ENCODE results near the gene MAP4K1.

MAP4K1 gene

DNA sequence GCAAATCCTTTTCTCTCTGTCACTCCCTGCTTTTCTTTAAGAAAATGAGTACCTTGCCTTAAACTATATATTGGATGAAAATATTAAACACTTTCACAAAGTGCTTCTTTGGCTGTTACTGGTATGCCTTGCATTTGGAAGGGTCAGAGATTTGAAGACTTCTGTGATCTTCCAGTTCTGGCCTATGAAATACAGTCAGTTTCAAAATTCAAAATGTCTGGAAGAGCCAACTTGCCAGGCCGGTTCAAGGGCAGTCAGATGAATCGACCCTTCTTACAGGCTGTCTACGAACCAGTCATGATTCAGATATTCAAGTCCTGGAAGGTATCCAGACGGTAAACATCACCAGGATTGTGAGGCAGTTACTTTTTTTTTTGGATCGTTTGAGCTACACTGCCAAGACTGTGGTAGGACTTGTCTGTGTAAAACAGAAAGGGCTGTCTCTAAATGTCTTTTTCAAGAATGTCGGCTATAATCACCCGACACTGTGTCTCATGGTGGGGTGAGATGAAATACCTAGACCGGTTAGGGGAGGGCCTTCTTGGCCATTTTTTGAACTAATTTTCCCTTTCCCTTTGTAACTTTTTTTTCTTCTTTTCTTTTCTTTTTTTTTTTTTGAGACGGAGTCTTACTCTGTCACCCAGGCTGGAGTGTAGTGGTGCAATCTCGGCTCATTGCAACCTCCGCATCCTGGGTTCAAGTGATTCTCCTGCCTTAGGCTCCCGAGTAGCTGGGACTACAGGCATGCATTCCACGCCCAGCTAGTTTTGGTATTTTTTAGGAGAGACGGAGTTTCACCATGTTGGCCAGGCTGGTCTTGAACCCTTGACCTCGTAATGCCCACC lies 40.9 kb upstream of the MAP4K1 start:
- DNase-seq (ENCODE audit: low read depth): peak; percentile 99
- peak overlapping the region; percentile 33 for H3K4me3 ChIP-seq (ENCODE audit: low read length)

DNA sequence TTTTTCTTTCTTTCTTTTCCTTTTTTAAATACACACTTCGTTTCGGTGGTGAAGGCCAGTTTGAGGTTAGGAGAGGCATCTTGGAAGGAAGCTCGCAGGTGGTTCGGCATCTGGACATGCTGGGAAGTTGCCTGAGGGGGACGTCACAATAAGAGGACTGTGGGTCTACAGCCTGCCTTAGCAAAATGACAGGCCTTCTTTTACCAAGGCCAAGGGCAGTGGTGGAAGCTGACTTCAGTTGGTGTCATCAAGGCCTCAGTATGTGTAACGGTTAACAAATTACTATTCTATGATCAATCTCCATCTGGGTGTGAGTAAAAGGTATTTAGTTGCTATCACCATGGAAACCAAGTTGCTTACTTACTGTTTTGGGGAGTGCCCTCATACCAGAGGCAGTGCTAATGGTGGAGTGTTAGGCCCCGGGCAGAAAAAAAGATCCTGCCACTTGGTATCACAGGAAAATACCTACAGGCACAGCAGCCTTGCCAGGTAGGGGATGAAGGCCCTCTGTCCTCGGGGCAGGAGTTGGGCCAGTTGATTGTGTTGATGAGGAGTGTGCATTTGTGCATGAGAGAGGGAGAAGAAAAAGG lies 40.0 kb upstream of the MAP4K1 start:
- H3K4me3 ChIP-seq (ENCODE audit: low read length): peak overlapping the region; percentile 14
- DNase-seq (ENCODE audit: low read depth): peak; percentile 98
- TF ChIP-seq, protein P1, sequence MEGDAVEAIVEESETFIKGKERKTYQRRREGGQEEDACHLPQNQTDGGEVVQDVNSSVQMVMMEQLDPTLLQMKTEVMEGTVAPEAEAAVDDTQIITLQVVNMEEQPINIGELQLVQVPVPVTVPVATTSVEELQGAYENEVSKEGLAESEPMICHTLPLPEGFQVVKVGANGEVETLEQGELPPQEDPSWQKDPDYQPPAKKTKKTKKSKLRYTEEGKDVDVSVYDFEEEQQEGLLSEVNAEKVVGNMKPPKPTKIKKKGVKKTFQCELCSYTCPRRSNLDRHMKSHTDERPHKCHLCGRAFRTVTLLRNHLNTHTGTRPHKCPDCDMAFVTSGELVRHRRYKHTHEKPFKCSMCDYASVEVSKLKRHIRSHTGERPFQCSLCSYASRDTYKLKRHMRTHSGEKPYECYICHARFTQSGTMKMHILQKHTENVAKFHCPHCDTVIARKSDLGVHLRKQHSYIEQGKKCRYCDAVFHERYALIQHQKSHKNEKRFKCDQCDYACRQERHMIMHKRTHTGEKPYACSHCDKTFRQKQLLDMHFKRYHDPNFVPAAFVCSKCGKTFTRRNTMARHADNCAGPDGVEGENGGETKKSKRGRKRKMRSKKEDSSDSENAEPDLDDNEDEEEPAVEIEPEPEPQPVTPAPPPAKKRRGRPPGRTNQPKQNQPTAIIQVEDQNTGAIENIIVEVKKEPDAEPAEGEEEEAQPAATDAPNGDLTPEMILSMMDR (IDR thresholded peaks at IDR 0.05; ENCODE audit: insufficient read depth, low read depth, low read length, missing control alignments): no peak

More for the DNA sequence above, 40.9 kb upstream of the MAP4K1 start:
- TF ChIP-seq, protein P1 (IDR thresholded peaks at IDR 0.05; ENCODE audit: insufficient read depth, low read depth, low read length, missing control alignments): no peak

DNA sequence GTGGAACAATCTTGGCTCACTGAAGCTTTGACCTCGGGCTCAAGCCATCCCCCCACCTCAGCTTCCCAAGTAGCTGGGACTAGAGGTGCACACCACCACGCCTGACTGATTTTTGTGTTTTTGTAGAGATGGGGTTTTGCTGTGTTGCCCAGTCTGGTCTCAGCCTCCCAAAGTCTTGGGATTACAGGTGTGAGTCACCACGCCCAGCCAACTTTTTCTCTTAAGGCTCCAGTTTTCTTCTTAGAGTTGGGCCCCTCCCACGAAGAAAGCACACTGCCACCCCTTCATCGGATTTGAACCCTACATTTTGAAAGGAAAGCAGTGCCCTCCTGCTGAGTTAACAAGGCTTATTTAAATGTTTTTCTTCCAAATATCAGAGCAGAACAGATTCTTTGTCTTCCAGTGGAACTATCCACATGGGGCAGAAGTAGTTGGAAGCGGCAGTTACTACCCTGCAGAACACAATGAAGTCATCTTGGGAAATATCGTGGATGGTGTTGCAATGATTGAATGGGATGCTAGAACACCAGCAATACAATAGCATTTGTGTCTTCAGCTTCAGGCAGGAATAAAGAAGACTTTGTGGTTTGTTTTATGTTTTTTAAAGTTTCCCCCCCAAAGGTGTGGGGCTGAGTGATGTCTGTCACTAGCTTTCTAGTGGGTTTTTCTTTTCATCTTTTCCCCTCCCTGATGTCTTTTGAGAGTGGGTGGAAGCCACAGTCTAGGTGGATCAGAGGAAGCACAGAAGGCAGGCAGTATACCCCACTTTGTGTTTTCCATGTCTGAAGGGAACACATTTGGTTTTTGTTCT lies 38.6 kb upstream of the MAP4K1 start:
- no peak overlapping the region for H3K4me3 ChIP-seq (ENCODE audit: low read length)
- TF ChIP-seq, protein P1 (IDR thresholded peaks at IDR 0.05; ENCODE audit: insufficient read depth, low read depth, low read length, missing control alignments): no peak
- peak; percentile 86 for DNase-seq (ENCODE audit: low read depth)

DNA sequence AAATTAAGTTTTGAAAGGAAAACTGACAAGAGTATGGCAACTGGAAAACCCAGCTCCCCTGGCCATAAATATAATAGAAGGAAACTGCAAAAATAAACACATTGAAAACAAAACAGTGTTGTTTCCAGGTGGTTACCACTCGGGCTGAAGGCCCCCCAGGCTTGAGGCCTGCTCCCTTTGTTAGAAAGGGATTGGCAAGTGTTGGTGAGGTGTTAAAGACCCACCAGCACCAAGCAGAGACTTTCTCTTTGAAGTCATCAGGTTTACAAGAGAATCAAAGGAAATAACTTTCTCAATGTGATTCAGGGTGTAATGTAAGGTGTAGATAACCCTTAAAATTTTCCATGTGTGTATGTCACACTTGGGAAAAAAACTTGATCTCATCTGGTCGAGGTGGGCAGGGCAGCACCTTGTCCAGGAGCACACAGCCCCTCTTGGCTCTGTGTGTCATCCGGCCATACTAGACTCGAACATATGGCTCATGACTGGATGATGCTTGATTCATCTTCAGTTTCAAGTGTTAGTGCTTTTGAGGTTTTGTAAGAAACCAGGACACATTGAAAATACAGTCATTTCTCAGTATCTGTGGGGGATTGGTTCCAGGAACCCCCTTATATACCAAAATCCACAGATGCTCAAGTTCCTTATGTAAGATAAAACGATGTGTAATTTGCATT lies 37.5 kb upstream of the MAP4K1 start:
- TF ChIP-seq, protein P1 (IDR thresholded peaks at IDR 0.05; ENCODE audit: insufficient read depth, low read depth, low read length, missing control alignments): no peak
- no peak for DNase-seq (ENCODE audit: low read depth)
- no peak overlapping the region for H3K4me3 ChIP-seq (ENCODE audit: low read length)

DNA sequence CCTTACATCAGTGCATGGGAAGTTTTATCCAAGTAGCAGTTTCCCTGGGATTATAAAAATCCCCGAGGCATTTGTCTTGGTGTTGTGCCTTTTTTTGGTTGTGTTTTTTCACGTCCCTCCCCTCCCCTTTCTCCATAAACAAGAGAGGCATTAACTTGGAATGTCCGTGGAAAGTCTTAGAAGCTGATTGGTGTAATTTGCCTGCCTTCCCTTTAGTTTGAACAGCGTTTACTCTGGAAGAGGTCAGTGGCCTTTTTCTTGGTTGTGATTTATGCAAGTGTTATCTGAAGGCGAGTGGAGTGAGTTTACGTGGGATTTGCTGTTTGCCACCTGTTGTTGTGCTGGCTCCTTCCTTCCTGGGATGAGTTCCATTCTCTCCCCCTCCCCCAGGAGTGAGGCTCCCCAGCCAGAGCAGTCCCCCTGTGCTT lies 36.9 kb upstream of the MAP4K1 start:
- TF ChIP-seq, protein P1 (IDR thresholded peaks at IDR 0.05; ENCODE audit: insufficient read depth, low read depth, low read length, missing control alignments): no peak
- DNase-seq (ENCODE audit: low read depth): no peak
- no peak overlapping the region for H3K4me3 ChIP-seq (ENCODE audit: low read length)

DNA sequence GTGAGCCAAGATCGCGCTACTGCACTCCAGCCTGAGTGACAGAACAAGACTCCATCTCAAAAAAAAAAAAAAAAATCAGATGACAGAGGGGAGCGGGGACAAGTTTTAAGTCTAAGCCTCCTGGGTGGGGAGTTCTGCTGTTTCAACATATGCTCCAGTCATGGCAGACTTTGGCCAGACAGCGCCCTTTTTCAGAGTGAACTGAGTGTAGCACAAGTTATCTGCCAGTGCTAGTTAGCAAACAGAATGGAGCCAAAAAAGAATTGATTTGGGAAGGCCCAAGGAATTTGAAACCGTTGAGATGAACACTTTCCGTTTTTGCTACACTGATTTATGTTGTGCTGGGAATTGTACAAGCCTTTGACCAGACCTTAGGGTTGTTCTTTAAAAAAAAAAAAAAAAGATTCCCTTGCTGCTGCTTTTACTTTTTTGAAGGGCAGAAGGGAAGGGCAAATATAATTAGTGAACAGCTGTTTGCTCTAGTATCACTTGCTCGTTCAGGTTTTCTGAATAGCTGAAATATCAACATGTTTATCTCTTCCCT lies 35.3 kb upstream of the MAP4K1 start:
- DNase-seq (ENCODE audit: low read depth): peak; percentile 59
- H3K4me3 ChIP-seq (ENCODE audit: low read length): no peak overlapping the region
- TF ChIP-seq, protein P1 (IDR thresholded peaks at IDR 0.05; ENCODE audit: insufficient read depth, low read depth, low read length, missing control alignments): no peak

All from epithelial cell of esophagus (primary cell).